Stimulated activated CD4-positive, alpha-beta T cell treated with anti-CD3 and anti-CD28 coated beads, TNF-alpha, amount 100 ng/mL, for 48 hours (primary cell): ENCODE measurements around the gene CAMK2N2.

Source experiments
- DNase-seq, 3 donors: peaks; one replicate each; pipeline ENCODE4 v3.0.0-alpha.2; 2020; ENCODE audit warnings: low read depth in 3 of 3

CAMK2N2 gene

DNA sequence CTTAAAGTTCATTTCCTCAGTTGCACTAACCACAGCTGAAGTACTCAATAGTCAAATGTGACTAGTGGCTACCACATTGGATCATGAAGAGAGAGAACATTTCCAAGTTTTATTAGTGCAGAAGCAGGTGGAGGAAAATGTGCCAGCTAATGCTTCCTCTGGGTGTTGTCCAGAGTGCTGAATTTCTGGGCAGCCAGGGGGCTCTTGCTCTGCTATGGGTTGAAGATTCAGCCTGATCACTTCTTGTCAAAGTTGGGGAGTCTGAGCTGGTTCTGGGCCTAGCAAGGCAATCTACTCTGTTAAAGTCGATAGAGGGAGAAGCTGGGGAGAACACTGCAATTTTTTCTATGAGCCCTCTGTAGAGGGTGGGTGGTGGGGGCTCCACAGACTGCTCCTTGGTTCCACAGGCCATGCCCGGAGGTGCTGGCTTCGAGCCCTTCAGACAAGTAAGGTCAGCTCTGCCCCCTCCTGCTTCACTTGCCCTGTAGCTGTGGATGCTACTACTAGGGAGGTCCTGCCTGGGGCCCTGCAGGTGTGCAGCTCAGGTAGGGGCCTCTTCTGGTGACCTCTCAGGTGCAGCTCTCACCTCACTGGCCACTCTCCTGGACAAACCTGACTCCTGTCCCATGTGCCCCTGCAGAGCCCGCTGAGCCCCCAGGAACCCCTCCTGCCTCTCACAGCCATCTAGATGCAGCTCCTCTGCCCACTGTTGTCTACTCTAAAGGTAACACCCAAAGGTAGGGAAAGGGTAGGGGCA is 20.8 kb downstream of the CAMK2N2 start:
- no peak for DNase-seq

DNA sequence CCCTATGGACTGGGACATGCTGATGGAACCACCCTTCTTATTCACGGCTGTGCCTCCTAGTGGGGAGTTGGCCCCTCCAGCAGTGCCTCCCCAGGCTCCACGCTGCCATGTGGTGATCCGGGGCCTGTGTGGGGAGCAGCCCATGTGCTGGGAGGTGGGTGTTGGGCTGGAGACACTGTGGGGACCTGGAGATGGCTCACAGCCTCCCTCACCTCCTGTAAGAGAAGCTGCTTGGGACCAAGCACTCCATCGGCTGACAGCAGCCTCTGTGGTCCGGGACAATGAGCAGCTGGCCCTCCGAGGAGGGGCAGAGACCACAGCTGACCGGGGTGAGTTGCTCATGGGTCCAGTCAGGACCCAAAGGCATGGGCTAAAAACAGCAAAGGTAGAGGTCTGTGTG is 21.6 kb downstream of the CAMK2N2 start:
- no peak for DNase-seq

DNA sequence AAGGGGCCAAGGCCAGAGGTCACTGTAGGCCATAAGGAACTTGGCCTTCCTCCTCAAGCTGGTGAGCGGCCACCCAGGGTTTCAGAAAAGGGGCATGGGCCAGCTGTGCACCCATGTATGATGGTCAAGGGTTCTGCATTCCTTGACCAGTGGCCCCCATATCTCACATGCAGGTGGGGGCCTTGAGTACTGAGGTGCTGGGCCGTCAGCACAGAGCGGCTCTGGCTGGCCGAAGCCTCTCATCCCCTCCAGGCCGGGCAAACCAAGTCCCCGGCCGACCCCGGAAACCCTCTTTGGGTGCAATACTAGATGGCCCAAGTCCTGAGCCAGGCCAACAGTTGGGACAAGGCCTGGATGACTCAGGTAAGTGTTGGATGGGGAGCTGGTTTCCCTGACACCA is 22.1 kb downstream of the CAMK2N2 start:
- no peak for DNase-seq

DNA sequence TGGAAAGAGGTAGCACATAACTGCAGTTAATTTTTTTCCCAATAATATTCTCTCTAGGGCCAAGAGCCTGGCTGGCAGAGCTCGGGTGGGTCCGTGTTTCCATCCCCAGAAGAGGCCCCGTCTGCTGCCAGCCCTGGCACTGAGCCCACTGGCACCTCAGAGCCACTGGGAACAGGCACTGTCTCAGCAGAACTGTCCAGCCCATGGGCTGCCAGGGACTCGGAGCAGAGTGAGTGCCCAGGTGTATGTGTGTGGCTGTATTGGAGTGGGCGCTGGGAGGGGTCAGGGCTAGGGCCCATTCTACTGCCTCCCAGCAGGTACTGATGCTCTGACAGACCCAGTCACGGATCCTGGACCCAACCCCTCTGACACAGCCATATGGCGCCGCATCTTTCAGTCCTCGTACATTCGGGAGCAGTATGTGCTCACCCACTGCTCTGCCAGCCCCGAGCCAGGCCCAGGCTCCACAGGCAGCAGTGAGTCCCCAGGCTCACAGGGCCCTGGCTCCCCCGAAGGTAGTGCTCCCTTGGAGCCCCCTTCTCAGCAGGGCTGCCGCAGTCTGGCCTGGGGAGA is 23.0 kb downstream of the CAMK2N2 start:
- no peak for DNase-seq

DNA sequence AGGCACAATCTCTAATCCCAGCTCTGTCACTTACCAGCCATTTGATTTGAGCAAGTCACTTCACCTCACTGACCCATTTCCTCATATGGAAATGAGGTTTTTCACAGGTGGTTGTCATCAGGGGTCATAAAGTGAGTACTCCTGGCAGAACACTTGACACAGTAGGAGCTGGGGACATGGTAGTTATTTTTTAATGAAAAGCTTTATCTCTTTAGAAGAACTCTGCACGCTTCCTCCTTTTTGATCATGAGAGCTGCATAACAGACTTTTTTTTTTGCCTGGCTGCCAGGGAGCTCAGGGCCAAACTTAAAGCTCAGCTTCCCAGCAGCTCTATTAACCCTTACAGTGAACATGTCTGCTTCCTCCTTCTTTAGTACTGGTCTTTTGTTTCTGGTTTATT is 23.5 kb downstream of the CAMK2N2 start:
- DNase-seq: no peak

DNA sequence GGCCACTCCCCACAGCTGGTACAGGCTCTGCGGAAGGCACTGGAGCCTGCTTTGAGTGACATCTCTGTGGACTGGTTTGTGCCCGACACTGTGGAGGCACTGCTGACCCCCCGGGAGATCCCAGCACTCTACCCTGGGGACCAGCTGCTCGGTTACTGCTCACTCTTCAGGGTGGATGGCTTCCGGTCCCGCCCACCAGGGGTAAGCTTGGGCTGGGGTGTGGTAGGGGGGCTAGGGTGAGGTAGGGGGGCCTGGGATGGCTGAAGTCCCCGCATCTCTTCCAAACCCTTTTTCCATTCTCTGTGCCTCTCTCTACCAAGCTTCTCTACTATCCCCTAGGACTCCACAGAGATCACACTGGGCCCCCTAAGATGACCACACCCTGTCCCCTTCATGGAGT is 24.1 kb downstream of the CAMK2N2 start:
- no peak for DNase-seq

DNA sequence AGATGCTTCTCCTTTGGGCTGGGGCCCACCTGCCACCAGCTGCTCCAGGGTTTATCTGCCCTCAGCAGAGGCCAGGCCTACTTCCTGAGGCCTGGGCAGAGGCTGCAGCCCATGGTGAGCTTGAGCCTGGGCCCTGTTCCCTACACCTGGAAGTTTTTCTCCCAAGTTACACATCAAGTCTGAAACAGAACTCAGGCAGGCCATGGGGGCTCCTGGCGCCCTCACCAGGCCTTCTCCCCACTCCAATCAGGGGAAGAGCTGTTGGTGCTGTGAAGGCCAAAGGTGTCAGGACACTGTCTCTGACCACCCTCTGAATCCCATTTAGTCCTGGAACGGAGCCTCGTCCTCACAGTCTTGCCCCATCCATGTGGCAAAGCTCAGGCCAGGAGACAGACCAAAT is 24.7 kb downstream of the CAMK2N2 start:
- no peak for DNase-seq

DNA sequence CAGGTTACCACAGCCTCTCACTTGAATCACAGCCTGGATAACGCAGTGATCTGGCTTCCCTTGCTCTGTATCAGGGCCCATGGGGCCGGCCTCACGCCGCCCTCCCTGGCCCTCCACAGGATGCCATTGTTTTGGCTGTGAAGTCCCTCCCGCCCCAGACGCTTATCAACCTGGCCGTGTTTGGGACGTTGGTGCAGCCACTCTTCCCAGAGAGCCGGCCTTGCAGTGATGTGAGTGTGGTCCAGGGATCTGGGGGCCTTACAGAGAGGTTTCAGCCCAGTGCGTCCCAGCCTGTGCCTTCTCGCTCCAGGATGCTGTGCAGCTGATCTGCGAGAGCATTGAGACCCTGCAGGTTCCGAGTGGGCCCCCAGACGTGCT is 25.3 kb downstream of the CAMK2N2 start:
- DNase-seq: no peak

DNA sequence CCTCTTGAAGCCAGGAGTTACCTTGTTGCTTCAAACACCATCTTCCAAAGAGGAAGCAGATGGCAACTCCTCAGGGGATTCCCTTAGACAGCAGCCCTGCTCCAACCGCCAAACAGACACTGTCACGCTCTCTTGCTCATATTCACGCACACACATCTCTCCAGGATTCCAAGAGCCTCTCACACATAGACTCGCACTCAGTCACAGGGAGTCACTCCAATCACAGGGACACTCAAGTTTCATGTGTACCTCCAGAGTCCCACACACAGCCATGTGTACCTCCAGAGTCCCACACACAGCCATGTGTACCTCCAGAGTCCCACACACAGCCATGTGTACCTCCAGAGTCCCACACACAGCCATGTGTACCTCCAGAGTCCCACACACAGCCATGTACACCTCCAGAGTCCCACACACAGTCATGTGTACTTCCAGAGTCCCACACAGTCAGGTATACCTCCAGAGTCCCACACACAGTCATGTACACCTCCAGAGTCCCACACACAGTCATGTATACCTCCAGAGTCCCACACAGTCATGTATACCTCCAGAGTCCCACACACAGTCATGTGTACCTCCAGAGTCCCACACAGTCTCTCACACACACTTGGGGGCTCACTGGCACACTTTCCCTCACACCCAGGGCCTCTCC is 25.8 kb downstream of the CAMK2N2 start:
- no peak for DNase-seq

DNA sequence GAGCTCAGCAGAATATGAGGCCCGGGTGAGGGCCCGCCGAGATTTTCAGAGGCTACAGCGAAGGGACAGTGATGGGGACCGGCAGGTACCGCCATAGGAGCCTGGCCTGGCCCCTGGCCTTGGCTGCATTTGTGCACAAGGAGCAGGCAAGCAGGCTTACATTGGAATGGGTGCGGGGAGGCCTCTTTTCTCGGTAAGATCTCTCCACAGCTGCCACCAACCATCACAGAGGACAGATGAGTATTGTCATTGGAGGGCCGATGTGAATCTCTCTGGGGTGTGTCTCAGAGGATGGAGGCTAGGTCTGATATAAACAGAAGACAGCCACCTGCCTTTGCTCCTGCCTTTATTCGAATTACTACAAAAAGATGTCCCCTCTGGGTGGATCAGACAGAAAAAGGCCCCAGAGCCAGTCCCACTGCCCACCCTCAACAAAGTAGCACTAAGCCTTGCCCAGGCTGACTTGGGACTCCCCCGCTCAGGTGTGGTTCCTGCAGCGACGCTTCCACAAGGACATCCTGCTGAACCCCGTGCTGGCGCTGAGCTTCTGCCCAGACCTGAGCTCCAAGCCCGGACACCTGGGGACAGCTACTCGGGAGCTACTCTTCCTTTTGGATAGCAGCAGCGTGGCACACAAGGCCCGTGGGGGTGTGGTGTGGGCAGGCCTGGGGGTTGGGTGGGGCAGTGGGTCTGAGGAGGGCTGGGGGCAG is 26.5 kb downstream of the CAMK2N2 start:
- no peak for DNase-seq

DNA sequence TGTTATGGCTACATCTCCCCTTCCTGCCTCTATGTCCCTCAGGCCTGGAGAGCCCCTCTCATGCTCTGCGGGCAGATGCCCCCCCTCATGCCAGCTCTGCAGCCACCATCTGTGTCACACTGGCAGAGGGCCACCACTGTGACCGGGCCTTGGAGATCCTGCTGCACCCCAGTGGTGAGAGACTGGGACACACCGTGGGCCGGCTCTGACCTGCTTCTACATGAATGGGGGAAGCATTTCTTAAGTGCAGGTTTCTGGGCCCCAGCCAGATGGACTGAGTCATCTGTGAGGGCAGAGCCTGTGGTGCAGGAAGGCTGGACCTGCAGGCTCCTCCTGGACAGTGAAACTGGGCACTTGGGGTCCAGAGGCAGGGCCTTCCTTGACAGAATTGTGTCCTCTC is 27.1 kb downstream of the CAMK2N2 start:
- DNase-seq: no peak

DNA sequence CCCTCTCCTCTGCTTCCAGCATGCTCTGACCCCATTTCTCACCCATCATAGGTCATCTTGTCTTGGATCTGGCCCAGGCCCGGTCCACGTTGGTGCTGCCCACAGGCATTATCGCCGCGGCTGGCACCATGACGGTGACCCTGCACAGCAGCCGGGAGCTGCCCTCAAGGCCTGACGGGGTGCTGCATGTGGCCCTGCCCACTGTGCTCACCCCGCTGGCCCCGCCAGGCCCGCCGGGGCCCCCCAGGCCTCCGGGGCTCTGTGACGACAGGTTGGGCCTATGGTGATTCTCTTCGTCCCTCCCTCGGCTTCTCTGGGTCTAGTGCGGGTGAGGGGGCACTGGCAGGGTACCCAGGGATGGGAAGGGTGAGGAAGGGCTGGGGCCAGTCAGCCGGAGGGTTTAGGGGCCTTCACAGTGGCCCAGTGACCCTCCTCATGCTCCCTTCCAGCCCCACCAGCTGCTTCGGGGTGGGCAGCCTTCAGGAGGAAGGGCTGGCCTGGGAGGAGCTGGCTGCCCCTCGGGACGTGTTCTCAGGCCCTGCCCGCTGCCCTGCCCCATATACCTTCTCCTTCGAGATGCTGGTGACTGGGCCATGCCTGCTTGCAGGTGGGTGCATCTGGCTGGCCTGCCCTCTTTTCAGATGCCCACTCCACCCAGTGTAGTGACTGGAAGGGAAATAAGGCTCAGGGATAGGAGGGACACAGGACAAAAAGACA is 28.1 kb downstream of the CAMK2N2 start:
- DNase-seq: no peak

DNA sequence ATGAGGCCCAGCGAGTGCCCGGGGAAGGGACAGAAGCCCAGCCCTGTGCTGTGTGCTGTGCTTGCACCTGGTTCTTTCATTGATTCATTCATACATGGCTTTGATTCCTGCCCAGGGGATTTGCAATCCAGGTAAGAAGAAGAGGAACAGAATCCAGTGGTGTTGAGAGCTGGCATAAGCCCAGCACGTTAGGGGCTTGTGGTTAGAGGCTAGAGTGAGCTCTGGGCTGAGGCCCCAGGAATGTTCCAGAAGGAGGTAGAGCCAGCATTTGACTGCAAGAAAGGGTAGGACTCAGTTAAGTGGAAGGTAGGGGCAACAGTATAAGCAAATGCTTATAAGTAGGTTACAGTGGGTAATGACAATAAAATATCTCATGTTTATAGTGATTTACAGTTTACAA is 29.7 kb downstream of the CAMK2N2 start:
- no peak for DNase-seq

DNA sequence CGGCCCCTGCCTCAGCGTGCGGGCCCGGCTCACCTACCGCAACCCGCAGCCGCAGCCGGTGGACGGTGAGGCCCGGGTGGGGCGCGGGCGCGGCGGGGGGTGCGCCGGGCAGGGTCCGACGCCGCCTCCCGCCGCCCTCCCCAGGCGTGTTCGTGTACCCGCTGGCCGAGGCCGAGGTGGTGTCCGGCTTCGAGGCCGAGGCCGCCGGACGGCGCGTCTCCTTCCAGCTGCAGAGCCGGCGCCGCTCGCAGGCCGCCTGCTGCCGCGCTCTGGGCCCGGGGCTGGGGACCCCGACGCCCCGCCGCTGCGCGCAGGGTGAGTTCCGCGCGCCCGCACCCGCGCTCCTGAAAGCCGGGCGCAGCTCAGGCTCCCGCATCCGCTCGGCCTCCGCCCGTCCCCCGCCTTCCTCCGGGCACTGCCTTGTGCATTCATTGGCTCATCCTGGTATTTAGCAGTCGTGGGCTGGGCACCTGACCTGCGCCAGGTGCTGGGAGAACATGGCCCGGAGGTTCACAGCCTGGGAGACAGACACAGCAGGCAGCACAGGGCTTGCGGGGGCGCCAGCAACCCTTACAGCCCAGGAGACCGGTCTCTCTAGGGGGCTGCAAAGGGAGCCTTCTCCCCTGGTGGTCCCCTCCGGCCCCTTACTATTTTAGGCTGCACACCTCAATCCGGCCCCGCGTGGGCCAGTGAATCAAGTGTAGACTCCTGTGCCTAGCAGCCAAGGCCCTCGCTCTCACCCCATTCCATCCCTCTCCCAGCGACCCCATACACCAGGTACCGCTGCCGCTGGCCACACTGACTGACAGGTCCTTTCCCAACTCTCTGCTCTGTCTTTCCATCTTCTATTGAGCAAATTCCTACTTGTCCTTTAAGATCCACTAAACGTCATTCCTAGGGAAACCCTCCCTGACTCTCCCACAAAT is 30.5 kb downstream of the CAMK2N2 start:
- DNase-seq: no peak

DNA sequence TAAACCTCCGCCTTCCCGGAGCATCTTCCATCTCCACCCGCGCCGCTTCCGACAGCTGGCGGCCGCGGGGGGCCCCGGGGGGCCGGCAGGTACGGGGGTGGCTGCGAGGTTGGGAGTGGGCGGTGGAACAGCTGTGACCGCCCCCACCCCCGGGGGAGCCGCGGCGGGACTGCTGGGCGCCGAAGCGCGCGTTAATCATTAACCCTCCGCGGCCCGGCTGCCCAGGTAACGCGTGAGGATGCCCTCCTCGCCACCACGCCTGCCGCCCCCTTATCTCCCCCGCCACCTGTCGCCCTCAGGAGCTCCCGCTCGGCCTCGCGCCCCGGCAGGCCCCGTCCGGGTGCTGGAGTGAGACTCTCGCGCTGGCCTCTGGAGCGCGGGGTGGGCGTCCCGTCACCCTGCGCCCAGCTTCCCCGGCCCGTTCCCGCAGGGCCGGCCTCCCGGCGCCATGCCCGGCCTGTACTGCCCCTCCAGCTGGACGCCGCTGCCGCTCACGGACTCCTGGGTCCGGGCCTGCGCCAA is 31.2 kb downstream of the CAMK2N2 start:
- DNase-seq: no peak

DNA sequence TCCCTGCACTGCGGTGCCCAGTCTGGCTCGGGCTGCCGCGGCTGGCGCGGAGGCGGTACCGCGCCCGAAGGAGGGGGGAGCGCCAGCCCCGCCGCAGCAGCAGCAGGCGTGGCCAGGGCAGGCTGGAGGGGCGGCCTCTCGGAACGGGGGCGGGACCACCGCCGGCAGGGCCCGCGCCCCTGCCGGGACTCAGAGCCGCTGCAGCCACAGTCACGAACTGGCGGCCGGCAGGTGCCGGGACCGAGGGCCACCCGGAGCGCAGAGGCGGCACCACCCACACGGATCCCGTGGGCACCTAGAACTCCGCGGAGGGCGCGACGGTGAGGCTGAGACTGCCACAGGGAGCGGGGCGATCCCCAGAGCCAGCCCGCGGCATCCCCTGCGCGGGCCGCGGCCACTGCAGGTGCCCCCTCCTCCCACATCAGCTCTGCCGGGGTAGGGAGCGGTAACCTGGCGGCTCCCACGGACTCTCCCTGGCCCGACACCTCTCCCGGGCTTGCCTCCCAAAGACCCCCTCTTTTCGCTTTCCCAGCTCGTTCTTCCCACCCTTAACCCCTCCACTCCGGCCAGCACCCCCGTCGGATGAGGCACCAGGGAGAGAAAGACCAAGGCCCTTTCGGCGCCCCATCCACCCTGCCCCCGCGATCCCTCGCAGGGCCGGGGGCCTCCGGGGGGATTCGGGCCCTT is 31.8 kb downstream of the CAMK2N2 start, which contains the start of gene VWA5B2:
Gene VWA5B2 (plus strand): TSS at position 192 of the 687 bp plus-strand sequence. CDS start 944 bp downstream, outside the sequence.
- DNase-seq: peak in 2 of 3 donors; percentile 22 to 70

DNA sequence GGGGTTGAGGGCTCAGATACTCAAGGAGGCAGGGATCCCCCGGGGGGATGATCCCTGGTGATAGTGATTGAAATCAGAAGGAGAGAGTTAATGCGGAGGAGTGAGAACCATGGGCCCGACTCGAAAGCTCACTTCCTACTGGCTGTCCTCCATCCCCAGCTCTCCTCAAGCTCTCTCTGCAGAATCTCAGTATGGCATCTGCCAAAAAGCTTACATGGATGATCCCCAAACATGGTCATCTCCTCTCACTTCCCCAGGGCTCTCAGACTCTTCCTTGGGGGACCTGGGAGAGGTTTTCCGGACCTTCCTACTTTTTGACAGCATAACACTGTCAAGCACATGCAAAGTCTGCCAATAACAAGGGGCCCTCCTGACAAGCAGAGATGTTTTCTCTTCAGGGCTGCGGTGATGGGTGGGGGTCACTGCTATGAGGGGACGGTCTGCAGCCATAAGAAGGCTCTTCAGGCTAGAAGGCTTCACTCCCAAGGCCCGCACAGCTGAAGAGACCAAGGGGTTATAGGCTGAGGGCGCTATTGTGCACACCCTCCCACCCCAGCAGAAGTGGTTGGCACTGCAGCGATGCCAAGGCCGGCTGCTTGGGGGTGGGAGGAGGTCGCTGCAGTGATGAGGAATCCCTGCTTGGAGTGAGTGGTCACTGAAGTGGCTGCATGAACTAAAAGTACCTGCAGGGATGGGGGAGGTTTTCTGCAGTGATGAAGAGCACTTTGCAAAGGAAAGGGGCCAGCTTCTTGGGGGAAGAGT is 32.8 kb downstream of the CAMK2N2 start:
- no peak for DNase-seq

DNA sequence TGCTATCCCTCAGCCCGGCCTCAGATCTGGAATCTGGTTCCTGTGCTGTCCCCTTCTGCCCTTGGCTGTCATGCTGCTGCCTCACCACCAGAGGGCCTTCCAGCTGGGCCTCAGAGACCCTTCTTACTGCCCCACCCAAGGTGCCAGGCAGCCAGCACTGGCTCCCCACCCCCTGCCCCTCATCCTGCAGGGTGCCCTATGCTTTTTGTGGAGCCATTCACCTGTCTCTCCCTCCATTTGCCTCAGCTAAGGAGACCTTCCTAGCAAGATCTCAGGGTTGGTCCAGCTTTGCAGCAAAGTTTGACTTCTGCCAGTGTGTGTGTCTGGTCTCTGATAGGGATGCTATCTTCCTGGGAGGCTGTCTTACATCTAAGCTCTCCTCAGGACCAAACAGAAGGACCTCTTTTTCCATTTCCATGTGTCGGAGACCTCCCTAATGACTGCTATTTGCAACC is 33.8 kb downstream of the CAMK2N2 start:
- peak in 2 of 3 donors; percentile 24 to 37 for DNase-seq

DNA sequence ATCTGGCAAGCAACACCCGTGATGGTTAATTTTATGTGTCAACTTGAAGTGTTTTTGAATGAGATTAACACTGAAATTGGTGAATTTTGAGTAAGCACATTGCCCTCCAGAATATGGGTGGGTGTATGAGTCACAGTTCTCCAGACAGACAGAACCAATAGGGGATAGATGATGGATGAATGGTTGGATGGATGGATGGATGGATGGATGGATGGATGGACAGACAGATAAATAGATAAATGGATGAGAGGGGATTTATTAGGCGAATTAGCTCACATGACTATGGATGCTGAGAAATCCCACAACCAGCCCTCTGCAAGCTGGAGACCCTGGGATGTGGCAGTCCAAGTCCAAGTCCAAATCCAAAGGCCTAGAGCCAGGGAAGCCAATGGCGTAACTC is 37.4 kb downstream of the CAMK2N2 start:
- DNase-seq: no peak
